COLO668 (cell line): ENCODE results near the gene MAP2K3.
A peak's percentile ranks its signal among the peaks of the same experiment; 100 is the strongest.
"Not testable (repeated sequence)": the region's sequence is repeated elsewhere in the genome, so short reads cannot be mapped to it uniquely, and the experiment has no call there.

Experiments
- DNase-seq: peaks from one replicate; lab custom pipeline; 2025; ENCODE audit not compliant: unreplicated experiment; lab: John Stamatoyannopoulos, UW

Gene MAP2K3

GRCh38 chr17:21310061-21310765 lies 25.7 kb downstream of the MAP2K3 start:
- DNase-seq, result not testable (repeated sequence)

GRCh38 chr17:21310766-21311602 lies 26.5 kb downstream of the MAP2K3 start:
- DNase-seq, result not testable (repeated sequence)

DNA sequence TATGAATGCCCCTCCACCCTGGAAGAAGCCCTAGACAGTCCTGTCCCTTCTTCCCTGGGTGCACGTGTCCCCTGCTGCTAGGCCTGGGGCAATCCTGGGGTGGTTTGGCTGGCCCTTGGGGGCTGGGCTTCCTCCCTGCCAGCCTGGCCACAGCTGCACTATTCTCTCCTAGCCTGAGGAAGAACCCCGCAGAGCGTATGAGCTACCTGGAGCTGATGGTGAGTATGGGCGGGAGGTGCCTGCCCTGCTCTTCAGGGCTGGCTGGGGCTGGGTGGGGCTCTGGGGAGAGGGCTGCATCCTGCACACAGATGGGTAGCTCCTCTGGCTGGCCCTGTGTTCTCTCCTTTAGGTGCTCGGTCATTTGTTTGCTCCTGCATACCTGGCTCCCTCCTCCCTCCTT lies 28.8 kb downstream of the MAP2K3 start:
- no peak for DNase-seq

DNA sequence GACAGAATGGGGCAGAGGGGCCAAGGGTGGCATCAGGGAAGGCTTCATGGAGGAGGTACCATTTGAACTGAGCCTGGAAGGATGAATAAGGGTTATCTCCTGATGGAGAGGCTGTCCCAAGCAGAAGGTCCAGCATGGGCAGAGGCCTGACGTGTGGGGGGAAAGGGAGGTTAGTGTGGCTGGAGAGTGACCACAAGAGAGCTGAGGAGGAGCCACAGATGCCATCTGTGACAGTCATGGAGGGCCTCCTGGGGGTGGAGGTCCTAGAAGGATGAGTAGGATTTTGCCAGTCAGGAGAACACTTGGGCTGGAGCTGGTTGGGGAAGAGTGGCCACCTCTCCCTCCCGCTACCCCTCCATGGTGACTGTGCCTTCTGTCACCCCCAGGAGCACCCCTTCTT lies 29.2 kb downstream of the MAP2K3 start:
- DNase-seq, result not testable (repeated sequence)

- DNase-seq, result not testable (repeated sequence)
Measured at GRCh38 chr17:21314261-21314664, 29.8 kb downstream of the MAP2K3 start.

DNA sequence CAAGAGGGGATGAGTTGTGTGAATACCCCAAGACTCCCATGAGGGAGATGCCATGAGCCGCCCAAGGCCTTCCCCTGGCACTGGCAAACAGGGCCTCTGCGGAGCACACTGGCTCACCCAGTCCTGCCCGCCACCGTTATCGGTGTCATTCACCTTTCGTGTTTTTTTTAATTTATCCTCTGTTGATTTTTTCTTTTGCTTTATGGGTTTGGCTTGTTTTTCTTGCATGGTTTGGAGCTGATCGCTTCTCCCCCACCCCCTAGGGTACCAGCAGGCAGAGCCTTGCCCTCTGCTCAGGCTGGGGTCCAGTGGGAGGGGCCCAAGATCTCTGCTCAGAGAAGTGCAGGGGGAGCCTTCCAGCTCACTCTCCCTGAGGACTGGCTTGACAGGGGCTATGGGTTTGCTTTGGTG lies 30.2 kb downstream of the MAP2K3 start:
- not testable (repeated sequence) for DNase-seq

DNA sequence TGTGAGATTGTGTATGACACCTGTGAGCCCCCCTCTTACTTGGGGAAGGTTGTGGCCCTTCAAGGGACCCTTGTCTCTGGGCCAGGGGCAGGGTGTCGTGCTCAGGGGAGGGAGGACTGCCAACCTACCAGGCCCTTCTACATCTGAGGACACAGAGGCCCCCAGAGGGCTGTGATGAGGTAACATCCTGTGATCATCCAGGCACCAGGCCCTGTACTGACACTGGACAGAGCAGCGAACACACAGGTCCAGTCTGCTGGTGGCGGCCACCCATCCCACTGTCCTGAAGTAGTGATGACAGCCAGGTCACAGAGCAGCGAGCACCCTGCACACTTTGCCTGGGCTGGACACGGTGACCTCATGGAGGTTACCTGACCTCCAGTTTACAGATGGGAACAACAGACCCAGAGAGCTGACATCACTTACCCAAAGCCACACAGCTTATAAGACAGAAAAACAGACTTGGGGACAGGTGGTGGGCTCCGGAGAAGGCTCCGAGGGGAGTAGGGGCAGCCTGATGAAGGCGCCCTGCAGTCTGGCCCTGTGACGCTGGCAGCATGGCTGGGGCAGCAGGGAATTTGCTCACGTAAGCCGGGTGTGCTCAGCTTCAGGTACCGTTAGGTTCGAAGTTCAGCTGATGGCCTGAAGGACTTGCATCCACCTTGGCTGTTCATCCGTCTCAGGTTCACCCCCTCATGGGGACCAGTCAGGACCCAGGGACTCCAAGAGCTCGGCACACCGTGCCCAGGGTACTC lies 30.9 kb downstream of the MAP2K3 start:
- DNase-seq, result not testable (repeated sequence)

GRCh38 chr17:21316212-21316886 lies 31.8 kb downstream of the MAP2K3 start:
- not testable (repeated sequence) for DNase-seq

DNA sequence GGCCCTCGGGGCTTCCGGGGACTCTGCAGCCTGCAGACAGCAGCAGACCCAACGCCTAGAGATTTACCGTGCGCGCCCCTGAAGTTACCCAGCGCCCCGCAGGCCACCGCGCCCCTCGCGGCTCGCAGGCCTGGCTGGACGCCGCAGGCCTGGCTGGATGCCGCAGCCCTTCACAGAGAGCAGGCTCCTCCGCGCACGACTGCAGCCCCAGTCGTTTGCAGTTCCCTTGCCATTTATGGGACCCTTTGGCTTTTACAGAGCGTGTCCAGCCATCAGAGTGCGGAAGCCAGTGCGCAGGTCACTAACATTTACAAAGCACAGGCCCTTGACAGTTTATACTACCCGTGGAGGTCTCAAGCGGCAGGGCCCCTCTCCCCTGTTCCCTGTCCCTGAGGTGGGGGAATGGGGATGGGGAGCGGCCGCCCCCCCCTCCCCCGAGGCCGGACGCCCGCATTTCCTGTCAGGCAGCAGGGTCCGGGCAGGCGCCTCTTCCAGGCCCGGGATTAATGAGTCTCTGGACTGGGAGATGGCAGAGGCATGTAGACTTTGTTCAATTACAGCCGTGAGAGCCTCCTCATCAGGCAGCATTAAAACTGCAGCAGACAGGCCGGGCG lies 32.5 kb downstream of the MAP2K3 start:
- DNase-seq, result peak; percentile 8

GRCh38 chr17:21317821-21318220 lies 33.3 kb downstream of the MAP2K3 start:
- DNase-seq, result not testable (repeated sequence)

- DNase-seq, result no peak
Measured at GRCh38 chr17:21318439-21318838, 33.9 kb downstream of the MAP2K3 start.

DNA sequence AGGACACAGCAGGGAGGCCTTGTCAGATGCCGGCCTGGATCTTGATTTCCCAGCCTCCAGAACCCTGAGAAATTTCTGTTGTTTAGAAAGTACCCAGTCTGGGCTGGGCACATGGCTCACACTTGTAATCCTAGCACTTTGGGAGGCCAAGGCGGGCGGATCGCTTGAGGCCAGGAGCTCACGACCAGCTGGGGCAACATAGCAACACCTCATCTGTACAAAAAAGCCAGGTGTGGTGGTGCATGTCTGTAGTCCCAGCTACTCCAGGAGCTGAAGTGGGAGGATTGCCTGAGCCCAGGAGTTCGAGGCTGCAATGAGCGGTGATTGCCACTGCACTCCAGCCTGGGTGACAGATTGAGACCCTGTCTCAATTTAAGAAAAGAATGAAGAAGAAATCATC lies 34.3 kb downstream of the MAP2K3 start:
- not testable (repeated sequence) for DNase-seq

- DNase-seq, result not testable (repeated sequence)
Measured at GRCh38 chr17:21319256-21319655, 34.7 kb downstream of the MAP2K3 start.

DNA sequence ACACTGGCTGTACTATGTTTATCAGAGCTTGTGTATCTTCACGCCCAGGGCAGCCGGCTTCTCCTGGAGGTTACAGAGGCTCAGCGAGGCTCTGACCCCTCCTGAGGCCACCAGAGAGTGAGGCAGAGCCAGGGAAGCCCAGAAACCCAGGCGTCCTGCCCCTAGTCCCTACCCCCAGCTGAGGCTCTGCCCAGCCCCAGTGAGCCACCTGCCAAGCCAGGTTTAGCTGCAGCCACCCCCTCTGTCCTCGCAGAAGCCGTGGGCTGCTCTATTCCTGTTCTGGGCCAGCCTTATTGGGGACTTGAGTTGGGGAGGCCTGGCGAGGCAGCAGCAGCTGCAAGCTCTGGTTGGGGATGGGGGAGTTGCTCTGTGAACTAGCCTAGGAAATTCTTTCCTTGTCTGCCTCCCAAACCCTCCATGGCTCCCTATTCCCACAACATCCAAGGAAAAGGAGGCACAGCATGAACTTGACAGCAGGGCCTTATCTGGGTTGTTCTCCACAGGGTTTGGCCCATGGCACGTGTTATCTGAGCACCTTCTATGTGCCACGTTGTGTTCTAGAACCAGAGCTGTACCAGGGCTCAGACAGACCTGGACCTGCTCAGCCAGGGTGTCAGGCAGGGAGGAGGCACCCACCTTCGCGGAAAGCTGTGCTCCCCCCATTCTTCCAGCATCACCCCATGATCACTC lies 35.3 kb downstream of the MAP2K3 start:
- not testable (repeated sequence) for DNase-seq

DNA sequence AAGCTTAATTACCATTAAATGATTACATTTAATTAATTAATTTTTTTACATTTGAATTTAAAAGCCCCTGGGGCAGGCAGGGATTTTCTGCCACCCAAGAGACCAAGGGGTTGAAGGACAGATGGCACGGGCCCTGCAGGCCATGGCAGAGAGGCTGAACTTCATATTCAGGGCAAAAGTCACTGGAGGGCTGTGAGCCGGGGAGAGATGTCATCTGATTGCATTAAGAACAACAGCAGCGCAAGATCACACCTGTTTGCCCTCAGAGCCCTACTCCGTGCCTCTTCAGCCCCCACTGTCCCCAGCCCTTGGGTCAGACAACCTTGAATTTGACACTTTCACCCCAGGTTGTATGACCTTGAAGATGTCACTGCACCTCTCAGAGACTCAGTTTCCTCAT lies 35.9 kb downstream of the MAP2K3 start:
- DNase-seq, result not testable (repeated sequence)

- not testable (repeated sequence) for DNase-seq
Measured at GRCh38 chr17:21321061-21321460, 36.5 kb downstream of the MAP2K3 start.

DNA sequence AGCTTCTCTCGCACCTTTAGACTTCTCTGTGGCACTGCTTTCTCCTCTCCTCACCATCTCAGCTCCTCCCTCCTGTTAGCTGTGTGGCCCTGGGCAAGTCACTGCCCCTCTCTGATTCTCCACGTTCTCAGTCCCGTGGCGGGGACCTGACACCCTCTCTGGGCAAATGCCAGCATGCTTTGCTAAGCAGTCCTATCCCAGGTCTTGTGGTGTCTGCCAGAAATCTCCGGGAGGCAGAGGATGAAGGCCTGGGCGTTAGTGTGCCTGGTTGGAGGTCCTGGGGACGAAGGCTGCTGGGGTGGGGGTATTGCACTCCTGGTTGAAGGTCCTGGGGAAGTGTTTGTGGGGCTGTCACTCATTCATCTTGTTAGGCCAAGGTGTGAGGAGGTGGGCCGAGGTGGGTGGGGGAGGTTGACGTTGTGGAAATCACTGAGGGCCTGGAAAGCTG lies 37.3 kb downstream of the MAP2K3 start:
- not testable (repeated sequence) for DNase-seq

DNA sequence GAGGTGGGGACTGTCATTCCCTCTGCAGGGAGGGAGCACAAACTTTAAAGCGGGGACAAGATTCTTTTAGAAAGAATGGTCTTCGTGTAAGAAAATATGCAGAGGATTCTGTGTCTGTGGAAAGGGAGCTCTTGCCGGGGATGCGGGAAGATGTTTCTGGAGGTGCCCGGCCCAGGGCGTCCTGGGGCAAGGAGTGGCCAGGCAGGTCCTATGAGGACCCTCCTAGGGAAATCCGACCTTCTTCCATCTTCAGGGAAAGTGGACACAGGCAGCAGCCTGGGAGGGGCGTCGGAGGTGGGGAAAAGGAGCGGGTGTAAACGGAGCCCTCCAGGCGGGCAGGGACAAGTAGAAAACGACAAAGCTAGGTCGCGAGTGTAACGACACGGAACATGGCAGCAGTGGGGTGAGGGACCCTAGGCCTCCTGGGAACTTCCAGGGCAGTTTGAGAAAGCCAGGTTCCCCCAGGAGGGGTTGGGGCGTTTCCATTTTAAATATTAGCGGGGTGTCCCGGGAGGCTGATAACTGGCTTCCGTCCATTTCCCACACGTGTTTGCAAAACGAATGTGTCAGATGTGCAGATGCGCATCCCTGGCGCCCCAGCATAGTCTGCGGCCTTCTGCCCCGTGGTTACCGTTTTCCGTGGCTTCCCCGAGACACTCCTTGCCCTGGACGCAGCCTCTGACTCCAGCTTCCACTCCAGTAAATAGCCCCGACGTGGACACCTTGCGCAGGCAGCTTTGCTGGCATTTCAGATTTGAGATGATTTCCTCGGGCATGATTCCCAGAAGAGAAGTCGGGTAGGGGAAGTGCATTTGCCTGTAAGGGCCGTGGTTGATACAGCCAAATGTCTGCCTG lies 39.0 kb downstream of the MAP2K3 start:
- not testable (repeated sequence) for DNase-seq

DNA sequence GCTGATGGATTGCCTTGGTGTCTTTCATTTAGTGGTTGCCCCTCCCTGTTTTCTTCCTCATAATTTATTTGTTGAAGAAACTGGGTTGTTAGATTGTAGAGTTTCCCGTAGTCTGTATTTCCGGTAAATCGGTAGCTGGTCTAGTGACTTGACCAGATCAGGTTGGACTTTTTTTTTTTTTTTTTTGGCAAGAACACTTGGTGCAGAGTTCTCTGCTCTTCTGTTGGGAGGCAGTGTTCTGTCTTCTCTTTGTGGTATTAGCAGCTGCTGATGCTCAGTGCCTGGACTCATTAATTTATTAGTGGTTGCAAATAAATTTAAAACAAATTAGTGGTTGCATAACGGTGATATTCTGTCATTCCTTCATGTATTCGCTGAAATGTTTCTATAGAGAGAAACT lies 40.2 kb downstream of the MAP2K3 start:
- DNase-seq, result not testable (repeated sequence)
